T-helper 2 cell treated with Interferon-gamma antibody and Interleukin-4, amounts not matched to agents 100 ng/mL and 5 ng/mL, for 36 hours (primary cell): Measurements from ENCODE around the gene NOS2. TPM values are rescaled to one million over a fixed set of nuclear protein-coding genes. Genes with fewer than 3 reads are reported as not detected.
"Not testable (repeated sequence)": the region's sequence is repeated elsewhere in the genome, so short reads cannot be mapped to it uniquely, and the experiment has no call there.

Experiments used
- intact Hi-C: fragments of 100-400 bp; cut with micrococcal nuclease; formaldehyde crosslinking; loops from one replicate; pipeline ENCODE4 v1.15.1; 2023
- total RNA-seq: library from RNA; stranded (reverse); gene quantifications from 2 replicates; pipeline ENCODE4 v1.2.3, GENCODE V29; 2022

NOS2 gene
- not detected in 2 replicates for total RNA-seq

GRCh38 chr17:27800522-27800921 lies at the start of gene NOS2:
NOS2 (minus strand) TSS chr17:27800529; CDS start chr17:27798809, 1,720 bp downstream.
- intact Hi-C loops = no loop called here

GRCh38 chr17:27849474-27850185 lies 49.3 kb upstream of the NOS2 start:
- intact Hi-C loops = no loop called here

- intact Hi-C loops = no loop called here
These were observed 48.6 kb upstream of the NOS2 start for GRCh38 chr17:27848931-27849330.

- intact Hi-C loops = loop anchor here (1.0 kb wide), 1 partner anchor 39 kb away; no protein-coding TSS in a partner anchor
These were observed 46.5 kb upstream of the NOS2 start for GRCh38 chr17:27846808-27847307.

GRCh38 chr17:27846042-27846655 lies 45.8 kb upstream of the NOS2 start:
- intact Hi-C loops = loop anchor here (1.0 kb wide), 1 partner anchor 38 kb away; no protein-coding TSS in a partner anchor

DNA sequence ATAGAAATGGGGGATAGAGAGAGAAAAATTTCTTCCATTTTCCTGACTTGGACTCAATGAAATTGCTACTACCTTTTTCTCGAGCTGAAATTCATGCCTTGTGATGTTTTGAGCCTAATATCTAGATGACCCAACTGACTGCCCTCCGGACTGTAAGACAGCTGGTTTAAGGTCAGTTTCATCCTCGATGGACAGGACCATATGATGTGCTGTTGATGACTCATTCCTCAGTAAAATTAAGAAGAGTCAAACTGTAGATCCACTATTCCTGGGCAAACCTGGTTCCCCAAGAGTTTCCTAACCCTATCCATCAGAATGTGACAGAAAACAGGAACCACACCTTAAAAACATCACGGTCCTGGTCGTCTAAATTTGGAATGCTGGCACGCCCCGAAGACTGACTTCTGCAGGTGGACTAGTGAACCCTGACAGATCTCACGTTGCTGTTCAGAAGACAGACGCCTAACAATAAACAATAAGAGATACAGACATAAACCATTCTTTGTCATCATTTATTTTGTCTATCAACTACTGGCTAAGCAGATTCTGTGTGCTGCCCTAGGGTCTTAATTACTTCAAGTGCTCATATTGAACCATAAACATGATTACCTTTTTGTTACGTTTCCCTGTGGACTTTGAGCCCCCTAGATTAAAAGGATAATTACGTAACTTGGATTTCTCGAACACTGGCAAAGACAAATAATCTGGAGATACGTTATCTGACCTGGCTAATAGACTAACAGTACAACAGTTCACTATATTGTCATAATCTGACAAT lies 45.1 kb upstream of the NOS2 start:
- intact Hi-C loops = loop anchor here (1.0 kb wide), 1 partner anchor 37 kb away; no protein-coding TSS in a partner anchor

DNA sequence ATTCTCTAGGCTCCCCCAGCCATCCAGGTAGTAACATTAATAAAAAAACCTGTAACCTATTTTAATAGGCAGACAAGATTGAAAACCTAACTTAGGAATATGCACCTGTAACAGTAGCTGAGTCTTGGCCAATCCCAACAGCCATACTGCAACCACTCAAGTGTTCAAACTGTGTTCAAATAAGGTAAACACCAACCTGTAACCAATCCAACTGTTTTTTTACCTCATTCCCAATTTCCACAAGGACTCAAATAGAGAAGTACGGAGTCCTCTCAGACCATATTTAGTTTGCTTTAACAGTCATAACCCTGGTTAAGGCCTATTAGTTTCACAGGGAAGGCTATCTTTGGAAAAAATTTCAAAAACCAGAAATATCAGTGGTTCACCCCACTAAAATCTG lies 40.4 kb upstream of the NOS2 start:
- intact Hi-C loops = no loop called here

- intact Hi-C loops = not testable (repeated sequence)
These were observed 40.0 kb upstream of the NOS2 start for GRCh38 chr17:27840406-27840678.

- intact Hi-C loops = not testable (repeated sequence)
These were observed 39.5 kb upstream of the NOS2 start for GRCh38 chr17:27839571-27840405.

- intact Hi-C loops = not testable (repeated sequence)
These were observed 38.3 kb upstream of the NOS2 start for GRCh38 chr17:27838607-27839006.

DNA sequence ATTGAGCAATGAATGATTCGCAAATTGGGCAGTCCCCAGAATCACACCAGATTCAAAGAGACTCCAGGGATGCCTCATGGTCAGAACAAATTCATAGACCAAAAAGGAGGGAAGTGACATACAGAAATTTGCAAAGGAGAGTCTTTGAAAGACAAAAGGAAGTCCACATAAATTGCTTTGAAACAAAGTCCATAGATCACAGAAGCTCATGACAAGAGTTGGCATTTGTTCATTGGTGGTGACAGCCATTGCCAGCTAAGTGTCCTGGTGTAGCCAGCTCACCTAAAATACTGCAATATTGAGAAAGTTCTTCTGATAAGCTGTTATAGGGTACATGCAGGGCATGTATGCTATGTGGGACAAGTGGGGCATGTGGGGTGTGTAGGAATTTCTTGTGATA lies 37.4 kb upstream of the NOS2 start:
- intact Hi-C loops = not testable (repeated sequence)

DNA sequence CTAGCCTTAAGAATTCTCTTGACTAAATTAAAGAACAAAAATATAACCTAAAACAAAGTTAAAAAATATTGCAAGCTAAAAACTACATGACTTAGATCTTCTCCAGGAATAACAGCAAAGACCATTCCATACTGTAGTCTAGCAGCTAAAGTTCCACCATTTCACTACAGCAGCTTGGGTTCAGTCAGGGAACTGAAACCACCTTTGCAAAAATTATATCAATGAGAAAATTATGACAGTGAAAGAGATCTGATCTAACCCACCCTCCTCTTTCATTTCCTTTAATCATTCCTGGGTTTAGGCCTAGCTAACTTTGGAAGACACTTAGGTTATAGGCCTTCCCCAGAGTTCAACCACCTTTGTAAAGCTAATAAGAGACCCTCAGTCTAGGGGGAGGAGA lies 36.3 kb upstream of the NOS2 start:
- intact Hi-C loops = no loop called here

DNA sequence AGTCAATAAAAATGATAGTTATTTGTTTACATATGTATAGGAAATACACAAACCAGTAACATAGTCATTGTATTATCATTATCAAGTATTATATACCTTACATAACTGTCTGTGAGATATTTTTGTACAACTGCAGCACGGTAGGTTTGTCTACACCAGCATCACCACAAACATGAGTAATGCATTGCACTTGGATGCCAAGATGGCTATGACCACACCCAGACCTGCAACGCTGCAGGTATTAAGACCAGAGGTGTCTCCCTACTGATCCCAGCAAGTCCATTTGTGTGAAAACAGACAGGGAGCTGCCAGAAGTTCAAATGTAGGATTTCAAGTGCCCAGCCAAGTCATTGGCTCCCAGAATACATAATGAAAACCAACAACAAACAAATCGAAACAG lies 34.2 kb upstream of the NOS2 start:
- intact Hi-C loops = no loop called here

GRCh38 chr17:27832831-27833230 lies 32.5 kb upstream of the NOS2 start:
- intact Hi-C loops = no loop called here

- intact Hi-C loops = not testable (repeated sequence)
These were observed 29.6 kb upstream of the NOS2 start for GRCh38 chr17:27829888-27830287.

GRCh38 chr17:27829143-27829711 lies 28.9 kb upstream of the NOS2 start:
- intact Hi-C loops = not testable (repeated sequence)

- intact Hi-C loops = no loop called here
These were observed 25.1 kb upstream of the NOS2 start for GRCh38 chr17:27825459-27825858.

GRCh38 chr17:27824745-27825144 lies 24.4 kb upstream of the NOS2 start:
- intact Hi-C loops = no loop called here

DNA sequence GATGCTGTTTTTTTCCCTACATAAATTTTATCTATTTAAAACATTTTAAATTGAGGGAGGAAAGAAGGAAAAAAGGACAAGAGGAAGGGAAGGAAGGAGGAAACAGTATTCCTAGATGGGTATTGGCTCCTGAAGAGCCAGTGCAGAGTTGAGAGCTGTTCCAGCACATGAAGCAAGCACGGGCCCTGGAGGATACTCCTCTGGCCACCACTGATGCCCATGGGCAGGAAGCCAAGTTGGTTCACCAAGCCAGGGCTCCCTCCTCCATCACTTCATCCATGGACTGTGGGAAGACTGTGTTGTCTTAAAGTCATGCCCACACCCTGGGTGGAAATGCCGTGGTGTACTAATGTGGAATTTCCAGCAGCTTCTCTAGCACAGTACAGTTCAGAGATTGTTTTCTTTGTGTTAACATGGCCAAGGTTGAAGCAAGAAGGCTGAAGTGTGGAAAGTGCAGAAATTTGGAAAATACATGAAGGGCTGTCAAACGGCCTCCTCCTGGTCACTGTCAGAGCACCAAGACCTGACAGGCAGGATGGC lies 23.9 kb upstream of the NOS2 start:
- intact Hi-C loops = no loop called here

- intact Hi-C loops = not testable (repeated sequence)
These were observed 21.8 kb upstream of the NOS2 start for GRCh38 chr17:27822108-27822507.

- intact Hi-C loops = no loop called here
These were observed 21.0 kb upstream of the NOS2 start for GRCh38 chr17:27821318-27821717.
